EL (cell line): ENCODE data around the gene C2orf15.
"Not testable (repeated sequence)": the region's sequence is repeated elsewhere in the genome, so short reads cannot be mapped to it uniquely, and the experiment has no call there.

ENCODE experiments used
- DNase-seq: peaks from one replicate; pipeline ENCODE4 v3.0.0-alpha.2; 2016

C2orf15 gene

GRCh38 chr2:99141110-99142108 is at the start of gene C2orf15:
C2orf15 (plus strand) TSS chr2:99141707; CDS start chr2:99150559, 8,852 bp downstream.
- peak; percentile 90 for DNase-seq

GRCh38 chr2:99096728-99097127 is 44.8 kb upstream of the C2orf15 start:
- no peak for DNase-seq

GRCh38 chr2:99101697-99102096 is 39.8 kb upstream of the C2orf15 start:
- peak; percentile 11 for DNase-seq

GRCh38 chr2:99104006-99104405 is 37.5 kb upstream of the C2orf15 start:
- no peak for DNase-seq

GRCh38 chr2:99106913-99107312 is 34.6 kb upstream of the C2orf15 start:
- peak; percentile 2 for DNase-seq

GRCh38 chr2:99111236-99111635 is 30.3 kb upstream of the C2orf15 start:
- no peak for DNase-seq

- no peak for DNase-seq
Measured at GRCh38 chr2:99111945-99112344, 29.6 kb upstream of the C2orf15 start.

- DNase-seq = no peak
Measured at GRCh38 chr2:99112617-99113016, 28.9 kb upstream of the C2orf15 start.

- no peak for DNase-seq
Measured at GRCh38 chr2:99127981-99128380, 13.5 kb upstream of the C2orf15 start.

GRCh38 chr2:99135044-99135556 is 6.4 kb upstream of the C2orf15 start:
- not testable (repeated sequence) for DNase-seq

GRCh38 chr2:99139003-99139402 is 2.5 kb upstream of the C2orf15 start:
- no peak for DNase-seq

GRCh38 chr2:99140056-99140859 is 1.2 kb upstream of the C2orf15 start:
- no peak for DNase-seq

- peak; percentile 53 for DNase-seq
Measured at GRCh38 chr2:99140860-99141109, 722 bp upstream of the C2orf15 start.

GRCh38 chr2:99150706-99151105 is 9.2 kb downstream of the C2orf15 start:
- DNase-seq = no peak

- DNase-seq = no peak
Measured at GRCh38 chr2:99152199-99152895, 10.8 kb downstream of the C2orf15 start.

- no peak for DNase-seq
Measured at GRCh38 chr2:99153921-99154604, 12.6 kb downstream of the C2orf15 start.

GRCh38 chr2:99154643-99155536 is 13.4 kb downstream of the C2orf15 start, which contains the start of the genes LIPT1 and TSGA10:
LIPT1 (plus strand) TSS chr2:99154967; CDS start chr2:99161958, 6,991 bp downstream.
TSGA10 (minus strand) TSS chr2:99154942; CDS start chr2:99109439, 45,503 bp downstream.
- peak; percentile 91 for DNase-seq

GRCh38 chr2:99156891-99157290 is 15.4 kb downstream of the C2orf15 start:
- DNase-seq = no peak

GRCh38 chr2:99158599-99158998 is 17.1 kb downstream of the C2orf15 start:
- DNase-seq = no peak

GRCh38 chr2:99159594-99159993 is 18.1 kb downstream of the C2orf15 start:
- no peak for DNase-seq

- DNase-seq = no peak
Measured at GRCh38 chr2:99166218-99166617, 24.7 kb downstream of the C2orf15 start.
